ENCODE results near the gene CACNG6. TPM values are rescaled to one million over a fixed set of nuclear protein-coding genes. Genes with fewer than 3 reads are reported as not detected.

The CACNG6 gene
- total and polyA plus RNA-seq, 2 donors (not counting 3 experiments of a cell fraction or from before 2014, with no cell fraction given): 5.0 to 5.4 TPM

DNA sequence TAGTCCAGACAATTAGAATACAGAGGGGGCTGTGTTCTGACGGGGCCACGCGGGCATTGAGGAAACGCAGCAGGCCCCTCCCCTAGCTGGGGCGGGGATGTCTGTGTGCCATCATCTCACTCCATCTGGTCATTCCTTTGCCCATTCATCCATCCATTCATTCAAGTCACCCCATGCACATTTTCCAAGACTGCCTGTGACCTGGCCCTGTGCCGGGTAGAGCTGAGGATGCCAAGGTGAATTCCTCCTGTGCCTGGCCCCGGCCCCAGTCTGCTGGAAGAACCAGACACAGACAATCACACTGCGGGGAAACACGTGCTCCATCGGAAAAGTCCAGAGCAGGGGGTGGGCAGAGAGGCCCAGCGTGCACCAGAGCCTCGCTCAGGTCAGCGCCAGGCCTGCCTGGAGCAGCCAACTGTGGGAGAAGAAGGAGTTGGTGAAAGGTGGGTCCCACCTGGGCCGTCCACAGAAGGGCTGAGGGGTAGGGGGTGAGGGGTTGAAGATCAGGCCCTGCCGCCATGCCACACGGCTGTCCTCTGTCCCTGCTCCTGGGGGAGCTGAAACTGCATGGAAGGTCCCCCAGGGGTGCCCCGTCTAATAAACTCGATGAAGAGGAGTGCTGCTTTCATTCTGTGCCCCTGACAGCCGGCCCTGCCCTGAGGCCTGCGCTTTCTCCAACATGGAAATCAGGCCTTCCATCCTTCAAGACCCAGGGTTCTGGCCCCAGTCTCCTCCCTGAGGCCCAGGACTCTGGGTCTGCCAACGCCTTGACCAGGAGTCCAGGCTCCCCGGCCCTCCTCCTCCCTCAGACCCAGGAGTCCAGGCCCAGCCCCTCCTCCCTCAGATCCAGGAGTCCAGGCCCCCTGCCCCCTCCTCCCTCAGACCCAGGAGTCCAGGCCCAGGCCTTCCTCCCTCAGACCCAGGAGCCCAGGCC, 1.6 kb upstream of the CACNG6 start:
- intact Hi-C loops (cut with micrococcal nuclease): no loop called here
- no peaks in the 10 kb centered on the region for H3K9me1 ChIP-seq (replicated peaks; ENCODE audit: control insufficient read depth, extremely low read depth, insufficient read depth, low read length)
- peak overlapping the region; percentile 38 for H2AFZ ChIP-seq (ENCODE audit: low read depth, low read length)
- no peak overlapping the region for H3K4me2 ChIP-seq (ENCODE audit: insufficient read depth, low read length)
- ChIA-PET POLR2A (interaction anchor here (0.6 kb wide), 1 partner anchor 35 kb away, joined by 4 read pairs; no protein-coding TSS in a partner anchor), CTCF (interaction anchor here (1.3 kb wide), 2 partner anchors 34 to 40 kb away, joined by 3 to 5 read pairs; no protein-coding TSS in a partner anchor)
- H3K27me3 ChIP-seq (ENCODE audit: control insufficient read depth in 2 of 2, insufficient read depth in 2 of 2, low read length in 2 of 2): no peaks in the 10 kb centered on the region
- H3K9me3 ChIP-seq (replicated peaks; ENCODE audit: control insufficient read depth, insufficient read depth, low read length): no peaks in the 10 kb centered on the region
- DNase-seq (ENCODE audit: low read depth, low spot score): peak; percentile 77
- TF ChIP-seq, protein P1, sequence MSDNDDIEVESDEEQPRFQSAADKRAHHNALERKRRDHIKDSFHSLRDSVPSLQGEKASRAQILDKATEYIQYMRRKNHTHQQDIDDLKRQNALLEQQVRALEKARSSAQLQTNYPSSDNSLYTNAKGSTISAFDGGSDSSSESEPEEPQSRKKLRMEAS (IDR thresholded peaks at IDR 0.05; ENCODE audit: insufficient read depth, insufficient read length): peak; percentile 70
- TF ChIP-seq GATA2 (IDR thresholded peaks at IDR 0.05; ENCODE audit: insufficient read depth, insufficient read length, low read depth, low read length) (peak; percentile 11), POLR2A (IDR thresholded peaks at IDR 0.05; ENCODE audit: low read depth, low read length) (no peak), POLR2AphosphoS5 (IDR thresholded peaks at IDR 0.05; ENCODE audit: insufficient read depth, low read depth, low read length) (no peak)
- dilution Hi-C loops (cut with MboI; ENCODE audit: extremely low pct_ligation_motif_present, low sequenced_read_pairs): no loop called here
- H4K20me1 ChIP-seq (replicated peaks; ENCODE audit: control insufficient read depth, extremely low read depth, insufficient read depth, low read length): no peaks in the 10 kb centered on the region
- H3K4me3 ChIP-seq (replicated peaks in 1 of 3; ENCODE audit: insufficient read depth in 1 of 3, low read depth in 1 of 3, low read length in 3 of 3): no peak overlapping the region
- H3K36me3 ChIP-seq (ENCODE audit: control insufficient read depth in 2 of 2, extremely low read depth in 1 of 2, insufficient read depth in 2 of 2, low read length in 2 of 2): no peaks in the 10 kb centered on the region
- no TSS peak for BruUV-seq (replicated peaks)
- H3K9ac ChIP-seq (replicated peaks; ENCODE audit: extremely low read depth, insufficient read depth, low read length): no peak overlapping the region
- no peaks in the 10 kb centered on the region for H3K79me2 ChIP-seq (ENCODE audit: control insufficient read depth, insufficient read depth, low read length)
- no peak overlapping the region for H3K27ac ChIP-seq (ENCODE audit: insufficient read depth, low read depth, low read length)
- peak; percentile 62 for FAIRE-seq
- peaks cover 39% of the 10 kb centered on the region for H3K4me1 ChIP-seq (ENCODE audit: control insufficient read depth, extremely low read depth, insufficient read depth, low read length)

DNA sequence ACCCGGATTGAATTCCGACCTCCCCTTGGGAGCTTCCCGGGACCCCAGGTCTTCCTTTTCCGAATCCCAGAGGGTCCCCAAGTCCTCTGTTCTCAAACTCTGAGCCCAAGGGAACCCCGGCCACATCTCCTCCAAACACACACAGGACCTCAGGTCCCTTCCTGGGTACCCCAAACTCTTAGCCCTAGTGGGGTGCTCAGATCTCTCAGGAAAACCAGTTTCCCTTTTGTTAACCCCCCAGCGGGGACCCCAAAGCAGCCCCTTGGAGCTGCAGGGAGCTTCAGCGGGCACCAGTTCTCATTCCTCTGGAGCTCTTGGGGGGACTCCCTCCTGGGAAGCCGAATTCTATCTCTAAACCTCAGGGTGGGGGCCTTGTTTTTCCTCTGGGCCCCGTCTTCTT, 774 bp downstream of the CACNG6 start:
- peaks cover 39% of the 10 kb centered on the region for H3K4me1 ChIP-seq (ENCODE audit: control insufficient read depth, extremely low read depth, insufficient read depth, low read length)
- no peak for DNase-seq (ENCODE audit: low read depth, low spot score)
- no peaks in the 10 kb centered on the region for H4K20me1 ChIP-seq (replicated peaks; ENCODE audit: control insufficient read depth, extremely low read depth, insufficient read depth, low read length)
- H3K79me2 ChIP-seq (ENCODE audit: control insufficient read depth, insufficient read depth, low read length): no peaks in the 10 kb centered on the region
- ChIA-PET CTCF (interaction anchor here (1.4 to 3.0 kb wide), 4 partner anchors 8 to 38 kb away, joined by 4 to 11 read pairs (median 6); no protein-coding TSS in a partner anchor), POLR2A (no interaction called here)
- H3K27ac ChIP-seq (ENCODE audit: insufficient read depth, low read depth, low read length): peak overlapping the region; percentile 74
- H3K9ac ChIP-seq (replicated peaks; ENCODE audit: extremely low read depth, insufficient read depth, low read length): peak overlapping the region; percentile 70
- no peaks in the 10 kb centered on the region for H3K36me3 ChIP-seq (ENCODE audit: control insufficient read depth in 2 of 2, extremely low read depth in 1 of 2, insufficient read depth in 2 of 2, low read length in 2 of 2)
- FAIRE-seq: no peak
- no peaks in the 10 kb centered on the region for H3K9me3 ChIP-seq (replicated peaks; ENCODE audit: control insufficient read depth, insufficient read depth, low read length)
- H2AFZ ChIP-seq (ENCODE audit: low read depth, low read length): peak overlapping the region; percentile 36
- BruUV-seq (replicated peaks): TSS peak; percentile 41
- H3K4me2 ChIP-seq (ENCODE audit: insufficient read depth, low read length): peak overlapping the region; percentile 32
- H3K4me3 ChIP-seq (replicated peaks in 1 of 3; ENCODE audit: insufficient read depth in 1 of 3, low read depth in 1 of 3, low read length in 3 of 3): no peak overlapping the region
- intact Hi-C loops (cut with micrococcal nuclease): no loop called here
- TF ChIP-seq, protein P2, sequence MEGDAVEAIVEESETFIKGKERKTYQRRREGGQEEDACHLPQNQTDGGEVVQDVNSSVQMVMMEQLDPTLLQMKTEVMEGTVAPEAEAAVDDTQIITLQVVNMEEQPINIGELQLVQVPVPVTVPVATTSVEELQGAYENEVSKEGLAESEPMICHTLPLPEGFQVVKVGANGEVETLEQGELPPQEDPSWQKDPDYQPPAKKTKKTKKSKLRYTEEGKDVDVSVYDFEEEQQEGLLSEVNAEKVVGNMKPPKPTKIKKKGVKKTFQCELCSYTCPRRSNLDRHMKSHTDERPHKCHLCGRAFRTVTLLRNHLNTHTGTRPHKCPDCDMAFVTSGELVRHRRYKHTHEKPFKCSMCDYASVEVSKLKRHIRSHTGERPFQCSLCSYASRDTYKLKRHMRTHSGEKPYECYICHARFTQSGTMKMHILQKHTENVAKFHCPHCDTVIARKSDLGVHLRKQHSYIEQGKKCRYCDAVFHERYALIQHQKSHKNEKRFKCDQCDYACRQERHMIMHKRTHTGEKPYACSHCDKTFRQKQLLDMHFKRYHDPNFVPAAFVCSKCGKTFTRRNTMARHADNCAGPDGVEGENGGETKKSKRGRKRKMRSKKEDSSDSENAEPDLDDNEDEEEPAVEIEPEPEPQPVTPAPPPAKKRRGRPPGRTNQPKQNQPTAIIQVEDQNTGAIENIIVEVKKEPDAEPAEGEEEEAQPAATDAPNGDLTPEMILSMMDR (IDR thresholded peaks at IDR 0.05; ENCODE audit: extremely low read depth in 1 of 2, insufficient read depth in 1 of 2, low read depth in 1 of 2, low read length in 2 of 2): no peak
- no peak for TF ChIP-seq POLR2AphosphoS5 (IDR thresholded peaks at IDR 0.05; ENCODE audit: insufficient read depth, low read depth, low read length)
- no peak for TF ChIP-seq EZH2 (IDR thresholded peaks at IDR 0.05; ENCODE audit: borderline replicate concordance, low read depth, low read length, severe bottlenecking)
- TF ChIP-seq, protein P1 (IDR thresholded peaks at IDR 0.05; ENCODE audit: insufficient read depth, insufficient read length): no peak
- no peak for TF ChIP-seq FOS (IDR thresholded peaks at IDR 0.05; ENCODE audit: borderline replicate concordance, insufficient read depth, low read length)
- no peak for TF ChIP-seq MYC (IDR thresholded peaks at IDR 0.05; ENCODE audit: low read depth, low read length)
- TF ChIP-seq JUN (IDR thresholded peaks at IDR 0.05; ENCODE audit: borderline replicate concordance, insufficient read depth, insufficient read length, low read depth): no peak
- TF ChIP-seq GATA2 (IDR thresholded peaks at IDR 0.05; ENCODE audit: insufficient read depth, insufficient read length, low read depth, low read length): no peak
- TF ChIP-seq POLR2A (IDR thresholded peaks at IDR 0.05; ENCODE audit: low read depth, low read length): no peak
- H3K9me1 ChIP-seq (replicated peaks; ENCODE audit: control insufficient read depth, extremely low read depth, insufficient read depth, low read length): no peaks in the 10 kb centered on the region
- no peaks in the 10 kb centered on the region for H3K27me3 ChIP-seq (ENCODE audit: control insufficient read depth in 2 of 2, insufficient read depth in 2 of 2, low read length in 2 of 2)
- dilution Hi-C loops (cut with MboI; ENCODE audit: extremely low pct_ligation_motif_present, low sequenced_read_pairs): no loop called here

Data from endothelial cell of umbilical vein (primary cell).